Fibroblast of peridontal ligament (primary cell): ENCODE data around the gene ZNF98.

Experiments used
- DNase-seq: peaks from one replicate; pipeline ENCODE4 v3.0.0-alpha.2; 2010; ENCODE audit errors: extremely low read depth

ZNF98 gene

GRCh38 chr19:22422211-22422610 is at the start of gene ZNF98:
Gene ZNF98 (minus strand): TSS chr19:22422346. CDS start chr19:22422224, 122 bp downstream.
- DNase-seq = no peak

- no peak for DNase-seq
These were observed 24.5 kb upstream of the ZNF98 start for GRCh38 chr19:22446605-22447004.

GRCh38 chr19:22438011-22438410 is 15.9 kb upstream of the ZNF98 start:
- no peak for DNase-seq

DNA sequence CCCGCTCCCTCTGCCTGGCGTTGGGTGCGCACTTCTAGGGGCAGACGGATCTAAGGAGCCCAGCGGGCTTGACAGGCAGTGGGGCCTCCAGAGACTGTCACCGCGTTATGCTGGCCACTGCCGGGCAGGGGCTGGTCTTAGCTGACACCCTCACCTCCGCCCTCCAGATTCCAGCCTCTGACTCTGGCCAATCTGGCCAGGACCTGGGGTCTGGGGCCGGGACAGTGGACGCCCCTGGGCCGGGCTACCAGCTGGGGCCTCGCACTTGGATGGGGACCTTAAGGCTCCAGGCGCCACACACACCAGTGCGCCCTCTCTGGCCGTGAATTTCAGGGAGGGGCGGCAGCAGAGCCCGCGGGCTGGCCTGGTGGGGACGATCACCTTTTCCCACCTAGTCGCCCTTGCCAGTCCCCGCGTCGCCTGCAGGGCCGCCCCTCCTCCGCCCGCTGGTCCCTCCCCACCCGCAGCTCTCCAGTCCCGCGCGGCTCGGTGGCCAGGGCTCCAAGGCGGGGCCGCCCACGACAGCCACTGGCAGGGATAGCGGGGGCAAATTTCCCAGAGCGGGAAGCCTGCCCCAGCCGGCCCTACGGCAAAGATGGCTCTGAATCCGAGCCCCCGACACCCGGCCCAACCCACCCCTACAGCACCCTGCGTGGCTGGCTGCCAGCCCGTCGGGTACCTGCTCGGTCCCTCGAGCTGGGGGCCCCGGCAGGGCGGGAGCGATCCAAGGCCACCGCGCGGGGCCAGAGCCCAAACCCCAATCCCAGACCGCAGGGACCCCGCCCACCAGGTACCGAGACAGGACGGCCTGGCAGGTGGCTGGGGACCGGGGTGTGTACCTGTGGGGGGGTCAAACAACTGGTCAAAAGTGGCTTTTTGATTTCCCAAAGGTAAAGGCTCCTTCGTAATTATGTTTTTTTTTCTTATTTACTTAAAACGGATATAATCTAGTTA is 6.1 kb upstream of the ZNF98 start:
- no peak for DNase-seq

GRCh38 chr19:22427547-22427946 is 5.4 kb upstream of the ZNF98 start:
- no peak for DNase-seq

- no peak for DNase-seq
These were observed 4.8 kb upstream of the ZNF98 start for GRCh38 chr19:22426901-22427300.

DNA sequence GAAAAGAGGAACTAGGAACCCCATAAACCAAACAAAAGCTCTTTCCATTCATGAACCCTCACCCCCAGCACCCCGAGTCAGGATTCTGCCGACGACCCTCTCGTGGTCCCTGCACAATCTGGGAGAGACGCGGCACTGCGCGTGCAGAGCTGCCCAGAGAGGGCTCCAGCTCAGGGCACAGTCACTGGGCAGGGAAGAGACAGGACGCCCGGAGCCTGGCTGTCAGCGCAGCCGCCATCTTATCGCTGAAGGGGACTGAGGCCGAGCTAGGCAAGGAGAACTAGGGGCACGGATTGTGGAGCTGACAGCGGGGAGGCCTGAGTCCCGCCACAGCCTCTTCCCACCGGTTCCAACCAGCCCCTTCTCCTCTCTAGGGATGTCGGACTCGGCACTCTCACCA is 349 bp downstream of the ZNF98 start:
- no peak for DNase-seq

- DNase-seq = no peak
These were observed 67.5 kb downstream of the ZNF98 start for GRCh38 chr19:22354665-22355064.
